ENCODE measurements around the gene HNRNPH3.
A peak's percentile ranks its signal among the peaks of the same experiment; 100 is the strongest.

Gene HNRNPH3

DNA sequence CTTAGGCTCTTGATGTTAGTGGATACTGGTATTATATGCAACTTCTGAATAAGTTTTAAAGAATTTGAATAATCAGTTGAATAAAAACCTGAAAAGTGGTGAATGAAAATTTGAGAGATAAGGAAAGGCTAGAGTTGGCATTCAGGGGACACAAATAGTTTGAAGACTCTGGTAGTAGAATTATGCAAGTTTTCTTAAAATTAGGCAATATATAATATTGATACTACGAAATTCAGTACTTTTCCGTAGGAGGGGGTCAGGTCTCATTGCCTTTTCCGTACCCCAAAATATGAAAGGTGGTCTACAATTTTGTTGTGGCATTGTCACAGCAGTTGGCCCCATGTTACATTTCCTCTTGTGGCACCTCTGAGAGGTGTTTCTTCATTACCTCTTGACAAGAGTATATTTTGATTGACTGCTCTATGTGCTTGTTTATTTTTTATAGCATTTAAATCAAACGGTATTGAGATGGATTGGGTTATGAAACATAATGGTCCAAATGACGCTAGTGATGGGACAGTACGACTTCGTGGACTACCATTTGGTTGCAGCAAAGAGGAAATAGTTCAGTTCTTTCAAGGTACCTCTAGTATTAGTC is 5.0 kb downstream of the HNRNPH3 start:
- TF ChIP-seq CTCF (IDR thresholded peaks at IDR 0.05; ENCODE audit: control extremely low read depth, extremely low read depth, low read depth, missing control alignments): no peak
- no peak for DNase-seq (ENCODE audit: extremely low spot score)
- ChIA-PET POLR2A (no interaction called here), CTCF (interaction anchor here (1.0 kb wide), 1 partner anchor 12 kb away, joined by 3 read pairs; no protein-coding TSS in a partner anchor)

DNA sequence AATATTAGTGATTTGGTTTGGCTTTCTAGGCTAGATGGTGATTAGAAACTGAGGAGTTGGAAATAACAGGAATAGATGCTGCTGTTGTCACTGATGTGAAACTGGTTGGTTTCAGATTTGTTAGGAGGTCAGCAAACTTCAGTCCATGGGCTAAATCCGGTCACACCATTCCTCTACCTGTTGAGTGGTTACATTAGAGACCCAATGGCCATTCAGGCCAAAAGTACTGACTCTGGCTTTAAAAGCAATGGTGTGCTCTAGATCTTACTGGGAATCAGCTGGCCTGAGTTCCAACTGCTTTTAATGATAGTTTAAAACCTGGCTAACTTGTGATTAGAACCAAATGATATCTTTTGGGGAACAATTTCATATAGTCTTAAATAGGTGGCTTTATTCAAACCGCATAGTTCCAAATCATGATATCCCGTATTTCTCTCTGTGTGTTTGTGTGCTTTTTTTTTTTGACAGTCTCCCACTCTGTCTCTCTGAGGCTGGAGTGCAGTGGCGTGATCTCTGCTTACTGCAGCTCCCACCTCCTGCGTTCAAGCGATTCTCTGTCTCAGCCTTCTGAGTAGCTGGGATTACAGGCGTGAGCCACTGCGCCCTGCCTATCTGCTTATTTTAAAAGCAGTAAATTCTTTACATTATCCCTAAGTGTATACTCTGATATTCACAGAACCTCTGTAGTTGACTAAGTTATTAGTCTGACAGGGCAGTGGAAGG is 8.7 kb downstream of the HNRNPH3 start:
- CTCF ChIA-PET: interaction anchor here (1.3 to 3.0 kb wide), 2 partner anchors 8 kb away, joined by 4 to 24 read pairs; partner anchors contain the start of genes HNRNPH3 and PBLD
- POLR2A ChIA-PET: no interaction called here
- no peak for DNase-seq (ENCODE audit: extremely low spot score)
- TF ChIP-seq CTCF (IDR thresholded peaks at IDR 0.05; ENCODE audit: control extremely low read depth, extremely low read depth, low read depth, missing control alignments): no peak

DNA sequence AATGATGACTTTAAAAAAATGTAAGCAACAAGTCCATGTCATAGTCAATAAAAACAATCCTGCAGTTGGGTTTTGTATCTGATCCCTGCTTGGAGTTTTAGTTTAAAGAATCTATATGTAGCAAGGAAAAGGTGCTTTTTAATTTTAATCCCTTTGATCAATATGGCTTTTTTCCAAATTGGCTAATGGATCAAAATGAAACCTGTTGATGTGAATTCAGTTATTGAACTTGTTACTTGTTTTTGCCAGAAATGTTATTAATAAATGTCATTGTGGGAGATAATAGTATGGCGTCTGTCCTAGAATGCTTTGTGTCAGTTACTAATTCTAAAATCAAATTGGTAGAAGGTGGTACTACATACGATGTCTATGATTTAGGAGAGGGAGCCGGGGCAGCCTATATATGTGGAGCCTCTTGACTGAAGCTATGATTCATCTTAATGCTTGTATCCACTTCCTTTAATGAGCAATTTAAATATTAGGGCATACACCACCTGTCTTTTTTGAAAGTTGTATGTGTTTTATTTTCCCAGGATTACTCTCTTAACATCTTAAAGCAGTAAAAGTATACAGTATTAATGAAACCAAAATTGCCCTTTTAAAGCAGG is 11.1 kb downstream of the HNRNPH3 start:
- DNase-seq (ENCODE audit: extremely low spot score): no peak
- ChIA-PET CTCF (no interaction called here), POLR2A (no interaction called here)
- no peak for TF ChIP-seq CTCF (IDR thresholded peaks at IDR 0.05; ENCODE audit: control extremely low read depth, extremely low read depth, low read depth, missing control alignments)

DNA sequence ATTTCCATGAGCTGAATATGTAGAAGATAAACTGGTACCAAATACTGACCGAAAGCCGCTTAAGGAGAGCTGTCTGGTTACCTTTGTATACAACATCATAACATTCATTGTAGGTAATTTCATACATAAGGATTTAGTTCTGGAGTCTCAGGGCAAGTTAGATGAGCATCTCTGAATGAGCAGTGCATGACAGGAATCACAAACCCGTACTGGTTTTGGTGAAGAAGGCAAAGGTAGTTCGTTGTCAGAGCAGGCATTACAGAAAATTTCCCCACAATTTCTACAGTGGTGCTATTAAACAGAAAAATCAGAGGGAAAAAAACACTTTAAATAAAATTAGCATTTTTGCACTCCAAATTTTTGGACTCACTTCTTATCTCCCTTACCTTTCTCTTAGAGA is 13.8 kb downstream of the HNRNPH3 start:
- no peak for DNase-seq (ENCODE audit: extremely low spot score)
- POLR2A ChIA-PET: no interaction called here
- TF ChIP-seq CTCF (IDR thresholded peaks at IDR 0.05; ENCODE audit: control extremely low read depth, extremely low read depth, low read depth, missing control alignments): no peak
- CTCF ChIA-PET: no interaction called here

DNA sequence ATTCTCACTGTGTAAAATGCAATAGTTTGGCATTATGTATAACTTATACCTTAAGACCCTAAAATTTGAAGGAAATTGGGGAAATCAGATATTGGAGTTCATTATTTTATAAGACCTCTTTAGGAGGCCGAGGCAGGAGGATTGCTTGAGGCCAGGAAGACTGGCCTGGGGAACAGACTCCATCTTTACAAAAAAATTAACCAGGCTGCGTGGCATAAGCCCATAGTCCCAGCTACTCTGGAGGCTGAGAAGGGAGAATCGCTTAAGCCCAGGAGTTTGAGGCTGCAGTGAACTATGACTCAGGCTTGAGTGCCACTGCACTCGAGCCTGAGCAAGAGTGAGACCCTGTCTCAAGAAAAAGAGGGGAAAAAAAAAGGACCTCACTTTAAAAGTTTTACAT is 14.9 kb downstream of the HNRNPH3 start:
- ChIA-PET CTCF (interaction anchor here (1.2 to 3.9 kb wide), 4 partner anchors 7 to 16 kb away, joined by 3 to 26 read pairs (median 19); partner anchors contain the start of gene PBLD), POLR2A (interaction anchor here (0.7 kb wide), 2 partner anchors 82 to 628 kb away, joined by 4 to 7 read pairs; no protein-coding TSS in a partner anchor)
- DNase-seq (ENCODE audit: extremely low spot score): no peak
- TF ChIP-seq CTCF (IDR thresholded peaks at IDR 0.05; ENCODE audit: control extremely low read depth, extremely low read depth, low read depth, missing control alignments): no peak

GRCh38 chr10:68348265-68348741 is 16.4 kb downstream of the HNRNPH3 start:
- TF ChIP-seq CTCF (IDR thresholded peaks at IDR 0.05; ENCODE audit: control extremely low read depth, extremely low read depth, low read depth, missing control alignments): peak; percentile 59
- CTCF ChIA-PET: interaction anchor here (0.7 to 3.9 kb wide), 18 partner anchors 8 to 547 kb away, joined by 3 to 26 read pairs (median 4); partner anchors contain the start of genes HNRNPH3 and PBLD
- POLR2A ChIA-PET: interaction anchor here (0.7 to 0.8 kb wide), 4 partner anchors 17 to 560 kb away, joined by 3 to 9 read pairs (median 4); partner anchors contain the start of gene HNRNPH3
- peak; percentile 47 for DNase-seq (ENCODE audit: extremely low spot score)

Measured in GM10248 (cell line).